Right lobe of liver (tissue), 4 donors: ENCODE measurements around the gene ARHGEF1.

ENCODE experiments used
- CTCF ChIP-seq, 4 donors: fragments of 200-600 bp in 3 of 4; fragments of 450-650 bp in 1 of 4; IDR thresholded peaks; one replicate each; pipeline versions ENCODE4 v1.5.1 to v1.8.0; 2016 to 2022; ENCODE audit warnings: antibody characterized with exemption in 4 of 4, mild to moderate bottlenecking in 2 of 4
- POLR2A ChIP-seq: fragments of 450-650 bp; IDR thresholded peaks from one replicate; pipeline ENCODE4 v1.6.1; 2017; ENCODE audit warnings: antibody characterized with exemption, mild to moderate bottlenecking
- donor health status: DM: no; HTN: no; CAD: no.
- donor health status: DM: no; HTN: no; CAD: no.
- donor health status: DM: no; HTN: yes; CAD: no.

GRCh38 chr19:41869374-41869955 lies 13.5 kb upstream of the ARHGEF1 start:
- TF ChIP-seq CTCF (IDR thresholded peaks at IDR 0.05), result no peak
- no peak for TF ChIP-seq POLR2A
